Small intestine (tissue), 7 donors: Measurements from ENCODE around the gene NUP62. TPM values are rescaled to one million over a fixed set of nuclear protein-coding genes. Genes with fewer than 3 reads are reported as not detected.

Experiments
- DNase-seq, 2 donors: peaks; one replicate each; pipeline versions ENCODE4 v3.0.0 to v3.0.0-alpha.2; 2013
- FAIRE-seq: peaks from 2 replicates; lab custom pipeline; 2012; peaks lifted over from hg19 to GRCh38; lab: Jason Lieb, UNC
- H3K27ac ChIP-seq, 3 donors: one replicate each; pipeline ENCODE4 v1.5.1; 2013; ENCODE audit warnings: low read length in 2 of 3, mild to moderate bottlenecking in 2 of 3, control low read depth in 1 of 3, inconsistent platforms in 1 of 3, low read depth in 1 of 3, moderate library complexity in 1 of 3
- H3K27me3 ChIP-seq, 3 donors: one replicate each; pipeline ENCODE4 v1.6.1; 2013; ENCODE audit warnings: low read length in 3 of 3, inconsistent platforms in 1 of 3; ENCODE audit not compliant: control insufficient read depth in 3 of 3, insufficient read depth in 3 of 3
- H3K36me3 ChIP-seq, 3 donors: one replicate each; pipeline ENCODE4 v1.6.1; 2013; ENCODE audit warnings: low read length in 3 of 3, inconsistent platforms in 1 of 3, low read depth in 1 of 3, mild to moderate bottlenecking in 1 of 3, moderate library complexity in 1 of 3; ENCODE audit not compliant: control insufficient read depth in 3 of 3, insufficient read depth in 2 of 3
- H3K4me1 ChIP-seq, 3 donors: one replicate each; pipeline ENCODE4 v1.6.1; 2013; ENCODE audit warnings: low read length in 2 of 3, inconsistent platforms in 1 of 3, low read depth in 1 of 3, mild to moderate bottlenecking in 1 of 3, moderate library complexity in 1 of 3; ENCODE audit not compliant: control insufficient read depth in 3 of 3, insufficient read depth in 2 of 3
- H3K4me3 ChIP-seq, 3 donors: one replicate each; pipeline ENCODE4 v1.5.1; 2013; ENCODE audit warnings: low read length in 3 of 3, control low read depth in 1 of 3, inconsistent platforms in 1 of 3, low read depth in 1 of 3, mild to moderate bottlenecking in 1 of 3, moderate library complexity in 1 of 3
- H3K9me3 ChIP-seq, 2 donors: one replicate each; pipeline ENCODE4 v1.6.1; 2013; ENCODE audit warnings: low read depth in 1 of 2, low read length in 1 of 2; ENCODE audit not compliant: control insufficient read depth in 2 of 2, insufficient read depth in 1 of 2
- WGBS, 3 donors: extraction: QIAGEN DNeasy Blood & Tissue Kit; methylation state at CpG; one replicate each; pipeline ENCODE4 v1.1.7; 2013; 5-methylcytosine and 5-hydroxymethylcytosine counted together
- polyA plus RNA-seq, 4 donors: library from polyadenylated mRNA; stranded (reverse) in 3 of 4; unstranded in 1 of 4; fragments of 200-250 nt in 3 of 4; fragments of 120-200 nt in 1 of 4; gene quantifications; one replicate each; pipeline versions ENCODE4 v1.2.1 to v1.2.3, GENCODE V29; 2013
- donor health status: healthy with polysubstance abuse.
- donor health status: control.
- donor health status: control.
- donor health status: Bipolar disorder and iron deficiency.
- donor health status: healthy.

NUP62 gene
- polyA plus RNA-seq, 4 donors: 20.5 to 44.0 (median 27.9) TPM

DNA sequence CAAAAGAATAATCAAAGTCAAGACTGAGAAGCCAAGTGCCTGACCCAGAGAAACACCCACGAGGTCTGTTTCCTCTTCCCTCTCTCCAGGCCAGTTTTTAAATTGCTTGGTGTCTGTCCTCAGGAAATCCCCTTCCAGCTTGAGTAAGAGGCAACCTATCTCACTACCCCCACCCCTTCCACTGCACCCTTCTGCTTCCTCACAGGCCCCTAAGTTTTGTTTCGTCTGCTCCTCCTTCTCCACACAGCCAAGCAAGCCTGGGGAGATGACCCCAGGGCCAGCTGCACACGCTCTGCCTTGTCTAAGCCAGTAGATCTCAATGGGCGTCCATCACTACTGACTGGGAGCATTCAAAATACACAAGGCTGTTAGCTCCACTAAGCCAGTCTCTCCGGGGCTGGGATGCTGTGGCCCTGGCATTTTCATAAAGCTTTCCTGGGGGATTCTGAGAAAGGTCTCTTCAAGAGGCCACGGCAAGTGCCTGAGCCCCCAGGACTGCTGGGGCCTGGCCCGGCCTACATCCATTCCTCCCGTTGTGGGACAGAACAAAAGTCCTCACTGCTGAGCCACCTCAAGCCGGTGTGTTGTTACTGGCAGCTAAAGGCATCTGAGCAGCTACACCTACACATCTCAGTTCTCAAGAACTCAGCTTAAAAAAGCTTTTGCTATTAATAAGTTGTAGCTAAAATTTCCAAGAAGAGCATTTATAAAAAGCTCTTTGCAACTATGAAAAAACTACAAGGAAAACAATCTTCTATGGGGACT, 17.7 kb downstream of the NUP62 start:
- Histone ChIP-seq H3K27ac (no peak overlapping the region), H3K4me1 (no peaks in the 10 kb centered on the region), H3K27me3 (no peaks in the 10 kb centered on the region), H3K9me3 (peaks cover 0 to 9% of the 10 kb centered on the region in 2 donors), H3K4me3 (no peak overlapping the region), H3K36me3 (peaks cover 6 to 85% (median 8%) of the 10 kb centered on the region in 3 donors)
- FAIRE-seq: no peak
- no peak for DNase-seq
- WGBS, 3 donors: 59 to 74% (median 70%) methylated on average over 9 of the region's 9 CpGs

DNA sequence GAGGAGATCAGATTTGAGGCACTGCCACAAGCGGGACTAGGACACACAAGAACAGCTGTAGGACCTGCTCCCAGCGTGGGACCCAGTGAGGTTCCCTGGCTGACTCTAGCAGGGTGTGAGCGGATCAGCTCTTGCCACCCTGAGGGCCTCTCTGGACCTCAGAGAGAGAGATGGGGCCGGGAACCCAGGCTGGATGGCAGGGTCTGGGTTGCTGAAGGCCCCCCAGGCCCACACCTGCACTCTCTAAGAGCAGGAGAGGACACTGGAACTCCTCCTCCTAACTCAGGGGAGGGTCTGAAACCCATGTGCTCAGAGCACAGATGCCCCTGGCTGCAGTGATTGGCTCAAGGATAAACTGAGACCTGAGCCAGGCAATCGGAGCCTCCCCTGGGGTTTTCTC, 19.1 kb downstream of the NUP62 start:
- H3K36me3 ChIP-seq: peaks cover 6 to 81% (median 8%) of the 10 kb centered on the region in 3 donors
- DNase-seq: no peak
- no peak overlapping the region for H3K27ac ChIP-seq
- H3K4me1 ChIP-seq: no peaks in the 10 kb centered on the region
- H3K4me3 ChIP-seq: no peak overlapping the region
- H3K9me3 ChIP-seq: peaks cover 0 to 2% of the 10 kb centered on the region in 2 donors
- WGBS, 3 donors: 87 to 92% (median 90%) methylated on average over 5 of the region's 5 CpGs
- no peaks in the 10 kb centered on the region for H3K27me3 ChIP-seq
- FAIRE-seq: no peak

DNA sequence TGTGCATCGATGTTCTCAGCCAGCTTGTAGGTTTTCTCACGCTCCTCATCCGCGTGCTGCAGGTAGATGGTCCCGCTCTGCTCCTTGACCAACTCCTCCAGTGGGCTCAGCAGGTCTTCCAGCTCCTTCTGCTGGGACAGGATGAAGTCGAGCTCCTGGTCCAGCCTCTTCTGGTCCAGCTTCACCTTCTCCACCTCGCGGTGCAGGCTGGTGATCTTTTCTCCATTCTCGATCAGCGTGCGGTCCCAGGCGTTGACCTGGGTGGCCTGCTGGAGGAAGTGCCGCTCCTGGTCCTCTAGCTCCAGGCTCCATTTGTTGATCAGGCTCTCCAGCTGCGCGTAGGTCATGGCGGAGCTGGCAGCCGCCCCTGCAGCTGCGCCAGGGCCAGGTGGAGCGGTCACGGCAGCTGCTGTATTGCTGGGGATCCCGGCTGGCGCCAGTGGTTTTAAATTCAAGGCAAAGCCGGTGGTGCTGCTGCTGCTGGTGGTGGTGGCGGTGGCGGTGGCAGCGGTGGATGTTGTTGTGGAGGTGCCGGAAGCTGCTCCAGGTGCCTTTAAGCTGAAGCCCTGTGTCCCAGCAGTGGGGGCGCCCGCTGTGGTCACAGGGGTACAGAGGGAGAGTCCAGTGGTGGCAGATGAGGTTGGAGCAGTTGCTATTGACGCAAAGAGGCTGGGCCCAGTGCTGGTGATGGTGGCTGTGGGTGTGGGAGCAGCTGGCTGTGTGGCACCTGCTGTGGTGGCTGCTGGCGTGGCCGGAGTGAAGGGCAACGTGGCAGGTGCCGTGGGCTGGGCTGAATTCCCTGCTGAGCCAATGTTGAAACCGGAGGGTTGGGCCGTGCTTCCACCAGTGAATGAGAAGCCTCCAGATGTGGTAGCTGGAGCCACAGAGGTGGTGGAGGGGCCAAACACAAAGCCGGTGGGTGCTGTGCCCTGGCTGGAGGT, 20.6 kb downstream of the NUP62 start:
- no peak for DNase-seq
- Histone ChIP-seq H3K27ac (no peak overlapping the region), H3K27me3 (no peaks in the 10 kb centered on the region), H3K36me3 (peaks cover 6 to 69% (median 8%) of the 10 kb centered on the region in 3 donors), H3K4me1 (no peaks in the 10 kb centered on the region), H3K4me3 (no peak overlapping the region), H3K9me3 (no peaks in the 10 kb centered on the region)
- FAIRE-seq: no peak
- 96 to 97% (median 96%) methylated on average over 36 to 37 of the region's 37 CpGs for WGBS, 3 donors

DNA sequence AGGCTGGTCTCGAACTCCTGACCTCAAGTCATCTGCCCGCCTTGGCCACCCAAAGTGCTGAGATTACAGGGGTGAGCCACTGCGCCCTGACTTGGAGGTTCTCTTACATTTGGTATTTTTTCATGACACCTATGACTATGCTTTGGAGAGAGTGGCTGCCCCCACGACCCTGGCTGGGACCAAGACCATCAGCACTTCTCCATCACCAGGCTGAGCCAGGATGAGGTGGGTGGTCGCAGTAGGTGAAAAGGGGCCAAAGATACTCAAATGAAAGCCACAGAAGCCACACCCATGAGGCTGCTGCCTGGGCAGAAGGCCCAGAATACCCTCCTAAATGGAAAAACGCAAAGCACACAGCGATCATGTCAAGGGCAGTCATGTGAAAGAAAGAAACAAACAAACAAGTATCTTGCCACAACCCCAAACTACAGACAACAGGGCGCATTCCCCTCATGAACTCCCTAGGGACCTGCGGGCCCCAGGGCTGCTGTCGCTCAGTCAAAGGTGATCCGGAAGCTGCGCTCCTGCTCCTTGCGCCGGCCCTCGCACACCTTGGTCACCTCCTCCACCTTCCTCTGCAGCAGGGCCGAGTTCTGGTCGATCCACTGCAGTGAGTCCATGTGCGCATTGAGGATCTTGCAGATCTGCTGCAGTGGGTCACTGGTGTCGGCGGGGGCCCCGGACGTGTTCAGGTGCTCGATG, 21.4 kb downstream of the NUP62 start:
- no peaks in the 10 kb centered on the region for H3K4me1 ChIP-seq
- no peak overlapping the region for H3K27ac ChIP-seq
- no peak for DNase-seq
- H3K36me3 ChIP-seq: peaks cover 6 to 61% (median 6%) of the 10 kb centered on the region in 3 donors
- H3K27me3 ChIP-seq: no peaks in the 10 kb centered on the region
- H3K9me3 ChIP-seq: no peaks in the 10 kb centered on the region
- no peak overlapping the region for H3K4me3 ChIP-seq
- no peak for FAIRE-seq
- WGBS, 3 donors: 92 to 94% (median 93%) methylated on average over 23 of the region's 23 CpGs

DNA sequence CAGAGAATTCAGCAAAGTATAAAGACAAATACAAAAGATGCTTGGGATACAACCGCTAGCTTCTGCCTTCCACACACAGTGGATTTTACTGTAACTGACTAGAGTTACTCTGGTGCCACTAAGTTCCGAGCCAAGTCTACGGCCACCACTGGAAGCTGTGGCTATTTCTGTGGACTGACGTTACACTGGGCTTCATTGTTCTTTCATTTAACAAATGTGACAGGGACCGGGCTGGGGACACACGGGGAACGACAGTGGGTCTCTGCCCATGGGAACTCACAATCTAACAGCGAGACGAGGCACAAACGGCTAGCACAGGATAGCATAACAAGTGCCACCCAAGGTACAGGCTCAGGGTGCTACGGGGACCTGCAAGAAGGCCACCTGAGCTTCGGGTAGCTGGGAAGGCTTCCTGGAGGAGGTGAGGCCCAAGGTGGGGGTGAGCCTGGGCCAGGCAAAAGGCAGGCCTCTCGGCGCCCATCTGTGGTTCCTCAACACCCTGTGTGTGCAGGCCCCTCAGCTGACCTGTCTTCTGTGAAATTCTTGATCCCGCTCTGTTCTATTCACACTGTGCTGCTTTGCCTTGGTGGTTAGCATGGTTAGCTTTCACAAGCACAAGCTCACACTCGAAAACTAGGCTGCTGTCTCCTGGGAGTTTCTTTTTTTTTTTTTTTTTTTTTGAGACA, 22.3 kb downstream of the NUP62 start:
- peaks cover 4 to 55% (median 6%) of the 10 kb centered on the region in 3 donors for H3K36me3 ChIP-seq
- H3K4me3 ChIP-seq: no peak overlapping the region
- H3K27me3 ChIP-seq: no peaks in the 10 kb centered on the region
- FAIRE-seq (no peak), DNase-seq (no peak)
- no peaks in the 10 kb centered on the region for H3K4me1 ChIP-seq
- WGBS, 3 donors: 89 to 93% (median 90%) methylated on average over 16 of the region's 16 CpGs
- H3K27ac ChIP-seq: no peak overlapping the region
- no peaks in the 10 kb centered on the region for H3K9me3 ChIP-seq

DNA sequence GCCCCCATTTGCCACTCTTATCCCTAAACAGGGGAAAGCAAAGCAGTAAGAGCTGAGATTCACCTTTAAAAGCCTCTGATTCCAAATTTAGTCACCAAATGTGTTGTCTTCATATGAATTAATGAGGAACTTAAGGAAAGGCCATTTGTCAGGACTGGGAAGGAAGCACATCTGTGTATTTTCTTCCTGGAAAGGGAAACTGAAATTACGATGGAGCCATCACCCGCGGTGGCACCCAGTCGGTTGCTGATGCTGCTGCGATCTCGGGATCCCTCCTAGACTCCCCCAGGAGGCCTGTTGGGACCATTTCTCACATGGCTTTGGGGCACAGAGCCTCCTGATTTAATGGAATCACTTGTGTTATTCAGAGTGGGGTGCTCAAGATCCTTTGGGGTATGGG, 25.2 kb downstream of the NUP62 start:
- FAIRE-seq (no peak), DNase-seq (no peak)
- Histone ChIP-seq H3K4me3 (no peak overlapping the region), H3K4me1 (no peaks in the 10 kb centered on the region), H3K27me3 (no peaks in the 10 kb centered on the region), H3K27ac (no peak overlapping the region), H3K9me3 (no peaks in the 10 kb centered on the region), H3K36me3 (peaks cover 4 to 32% (median 6%) of the 10 kb centered on the region in 3 donors)
- WGBS, 3 donors: 46 to 54% (median 50%) methylated on average over 6 of the region's 6 CpGs

DNA sequence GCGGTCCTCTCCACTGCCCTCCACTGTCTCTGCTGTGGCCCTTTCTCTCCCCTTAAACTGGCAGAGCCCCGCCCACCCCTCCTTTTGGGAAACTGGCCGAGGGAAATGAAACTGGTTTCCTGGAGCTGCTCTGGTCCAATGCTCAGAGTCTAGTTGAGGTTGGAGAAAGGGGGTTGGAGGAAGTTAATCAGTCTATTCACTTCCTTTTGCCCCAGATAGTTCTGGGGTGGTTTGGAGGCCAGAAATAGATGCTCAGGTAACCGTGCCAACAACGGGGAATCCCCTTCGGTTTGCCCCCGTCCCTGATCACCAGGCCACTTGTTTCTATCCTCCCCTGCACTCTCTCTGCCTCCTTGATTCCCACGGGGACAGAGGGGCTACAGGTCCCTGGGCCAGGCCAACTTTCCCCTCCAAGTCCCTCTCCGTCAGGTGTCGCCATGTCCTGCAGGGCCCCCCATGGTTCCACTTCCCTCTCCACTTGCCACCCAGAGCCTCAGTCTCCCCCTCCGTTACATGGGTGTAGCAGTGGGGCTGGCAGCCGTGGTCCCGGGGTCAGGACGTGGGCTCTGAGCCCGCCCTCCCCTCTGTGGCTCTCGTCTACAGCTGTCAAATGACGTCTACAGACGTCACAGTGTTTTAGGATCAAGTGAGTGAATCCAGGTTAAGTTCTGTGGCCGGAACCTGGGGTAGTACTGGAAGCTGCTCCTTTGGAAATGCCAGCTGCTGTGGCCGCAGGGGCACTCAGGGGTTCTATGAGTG, 32.3 kb downstream of the NUP62 start, which contains the start of gene IL4I1:
Gene IL4I1, minus strand, starts transcription at position 25 of the 759 bp plus-strand sequence. CDS start 727 bp downstream, outside the sequence.
- Histone ChIP-seq H3K4me3 (no peak within 1 kb of the TSS), H3K36me3 (no peaks in the 10 kb centered on the region)

More for the DNA sequence above, 32.3 kb downstream of the NUP62 start, which contains the start of gene IL4I1:
- Histone ChIP-seq H3K27me3 (peaks cover 0 to 6% (median 0%) of the 10 kb centered on the region in 3 donors), H3K9me3 (no peaks in the 10 kb centered on the region), H3K27ac (peak within 1 kb of the TSS in 1 of 3 donors; percentile 80), H3K4me1 (peaks cover 0 to 4% (median 0%) of the 10 kb centered on the region in 3 donors)
- DNase-seq (peak in 1 of 2 donors; percentile 28), FAIRE-seq (no peak)
- whole genome bisulfite sequencing, 3 donors: 27 to 41% (median 28%) methylated on average over 19 to 20 of the region's 20 CpGs
